Measurements from ENCODE around the gene NID2. TPM values are rescaled to one million over a fixed set of nuclear protein-coding genes. Genes with fewer than 3 reads are reported as not detected.

NID2 gene
- total RNA-seq, 1 donor = 0.31 TPM

- peaks cover 24% of the 10 kb centered on the region for H3K4me1 ChIP-seq (ENCODE audit: insufficient read depth, low read length)
- no peak overlapping the region for H3K4me3 ChIP-seq (ENCODE audit: low read length)
- peaks cover 46% of the 10 kb centered on the region for H3K27me3 ChIP-seq (ENCODE audit: insufficient read depth, low read length)
- H3K9me3 ChIP-seq (ENCODE audit: low read depth, low read length) = no peaks in the 10 kb centered on the region
Observed at GRCh38 chr14:52072266-52072780, 3.5 kb upstream of the NID2 start.

- H3K4me1 ChIP-seq (ENCODE audit: insufficient read depth, low read length) = peaks cover 24% of the 10 kb centered on the region
- H3K27me3 ChIP-seq (ENCODE audit: insufficient read depth, low read length) = peaks cover 53% of the 10 kb centered on the region
- no peak overlapping the region for H3K4me3 ChIP-seq (ENCODE audit: low read length)
- no peaks in the 10 kb centered on the region for H3K9me3 ChIP-seq (ENCODE audit: low read depth, low read length)
Observed at GRCh38 chr14:52071675-52072074, 2.8 kb upstream of the NID2 start.

GRCh38 chr14:52070051-52070431, 1.2 kb upstream of the NID2 start:
- peaks cover 61% of the 10 kb centered on the region for H3K27me3 ChIP-seq (ENCODE audit: insufficient read depth, low read length)
- no peaks in the 10 kb centered on the region for H3K9me3 ChIP-seq (ENCODE audit: low read depth, low read length)
- H3K4me3 ChIP-seq (ENCODE audit: low read length) = no peak overlapping the region
- H3K4me1 ChIP-seq (ENCODE audit: insufficient read depth, low read length) = peaks cover 24% of the 10 kb centered on the region

GRCh38 chr14:52069307-52070050, 620 bp upstream of the NID2 start:
- Histone ChIP-seq H3K27me3 (ENCODE audit: insufficient read depth, low read length) (peaks cover 61% of the 10 kb centered on the region), H3K9me3 (ENCODE audit: low read depth, low read length) (no peaks in the 10 kb centered on the region), H3K4me1 (ENCODE audit: insufficient read depth, low read length) (peaks cover 24% of the 10 kb centered on the region), H3K4me3 (ENCODE audit: low read length) (no peak overlapping the region)

- H3K9me3 ChIP-seq (ENCODE audit: low read depth, low read length) = no peaks in the 10 kb centered on the region
- peak overlapping the region; percentile 22 for H3K4me3 ChIP-seq (ENCODE audit: low read length)
- H3K27me3 ChIP-seq (ENCODE audit: insufficient read depth, low read length) = peaks cover 61% of the 10 kb centered on the region
Observed at GRCh38 chr14:52067873-52068614, 815 bp downstream of the NID2 start.

GRCh38 chr14:52064174-52064573, 4.7 kb downstream of the NID2 start:
- peaks cover 18% of the 10 kb centered on the region for H3K4me1 ChIP-seq (ENCODE audit: insufficient read depth, low read length)

More at GRCh38 chr14:52067873-52068614, 815 bp downstream of the NID2 start:
- H3K4me1 ChIP-seq (ENCODE audit: insufficient read depth, low read length) = peaks cover 24% of the 10 kb centered on the region

GRCh38 chr14:52063052-52063462, 5.8 kb downstream of the NID2 start:
- Histone ChIP-seq H3K4me1 (ENCODE audit: insufficient read depth, low read length) (peaks cover 7% of the 10 kb centered on the region), H3K4me3 (ENCODE audit: low read length) (no peak overlapping the region), H3K27me3 (ENCODE audit: insufficient read depth, low read length) (peaks cover 31% of the 10 kb centered on the region), H3K9me3 (ENCODE audit: low read depth, low read length) (no peaks in the 10 kb centered on the region)

More at GRCh38 chr14:52064174-52064573, 4.7 kb downstream of the NID2 start:
- H3K4me3 ChIP-seq (ENCODE audit: low read length) = no peak overlapping the region
- H3K9me3 ChIP-seq (ENCODE audit: low read depth, low read length) = no peaks in the 10 kb centered on the region
- peaks cover 42% of the 10 kb centered on the region for H3K27me3 ChIP-seq (ENCODE audit: insufficient read depth, low read length)

- Histone ChIP-seq H3K4me1 (ENCODE audit: insufficient read depth, low read length) (no peaks in the 10 kb centered on the region), H3K27me3 (ENCODE audit: insufficient read depth, low read length) (peaks cover 19% of the 10 kb centered on the region)
Observed at GRCh38 chr14:52061890-52062289, 7.0 kb downstream of the NID2 start.

GRCh38 chr14:52061390-52061789, 7.5 kb downstream of the NID2 start:
- Histone ChIP-seq H3K4me1 (ENCODE audit: insufficient read depth, low read length) (no peaks in the 10 kb centered on the region), H3K27me3 (ENCODE audit: insufficient read depth, low read length) (peaks cover 14% of the 10 kb centered on the region), H3K9me3 (ENCODE audit: low read depth, low read length) (no peaks in the 10 kb centered on the region), H3K4me3 (ENCODE audit: low read length) (no peak overlapping the region)

More at GRCh38 chr14:52061890-52062289, 7.0 kb downstream of the NID2 start:
- H3K9me3 ChIP-seq (ENCODE audit: low read depth, low read length) = no peaks in the 10 kb centered on the region
- no peak overlapping the region for H3K4me3 ChIP-seq (ENCODE audit: low read length)

- no peak overlapping the region for H3K4me3 ChIP-seq (ENCODE audit: low read length)
- peaks cover 9% of the 10 kb centered on the region for H3K27me3 ChIP-seq (ENCODE audit: insufficient read depth, low read length)
- H3K4me1 ChIP-seq (ENCODE audit: insufficient read depth, low read length) = no peaks in the 10 kb centered on the region
- no peaks in the 10 kb centered on the region for H3K9me3 ChIP-seq (ENCODE audit: low read depth, low read length)
Observed at GRCh38 chr14:52060080-52060479, 8.8 kb downstream of the NID2 start.

GRCh38 chr14:52059649-52060048, 9.2 kb downstream of the NID2 start:
- Histone ChIP-seq H3K4me1 (ENCODE audit: insufficient read depth, low read length) (no peaks in the 10 kb centered on the region), H3K4me3 (ENCODE audit: low read length) (no peak overlapping the region), H3K27me3 (ENCODE audit: insufficient read depth, low read length) (peaks cover 9% of the 10 kb centered on the region), H3K9me3 (ENCODE audit: low read depth, low read length) (no peaks in the 10 kb centered on the region)

GRCh38 chr14:52058341-52058740, 10.5 kb downstream of the NID2 start:
- H3K9me3 ChIP-seq (ENCODE audit: low read depth, low read length) = no peaks in the 10 kb centered on the region
- H3K27me3 ChIP-seq (ENCODE audit: insufficient read depth, low read length) = peaks cover 9% of the 10 kb centered on the region
- no peak overlapping the region for H3K4me3 ChIP-seq (ENCODE audit: low read length)
- no peaks in the 10 kb centered on the region for H3K4me1 ChIP-seq (ENCODE audit: insufficient read depth, low read length)

- no peaks in the 10 kb centered on the region for H3K9me3 ChIP-seq (ENCODE audit: low read depth, low read length)
- H3K4me3 ChIP-seq (ENCODE audit: low read length) = no peak overlapping the region
- H3K27me3 ChIP-seq (ENCODE audit: insufficient read depth, low read length) = no peaks in the 10 kb centered on the region
- H3K4me1 ChIP-seq (ENCODE audit: insufficient read depth, low read length) = no peaks in the 10 kb centered on the region
Observed at GRCh38 chr14:52055167-52055566, 13.7 kb downstream of the NID2 start.

GRCh38 chr14:52054678-52055077, 14.2 kb downstream of the NID2 start:
- H3K9me3 ChIP-seq (ENCODE audit: low read depth, low read length) = no peaks in the 10 kb centered on the region
- H3K4me1 ChIP-seq (ENCODE audit: insufficient read depth, low read length) = no peaks in the 10 kb centered on the region
- no peak overlapping the region for H3K4me3 ChIP-seq (ENCODE audit: low read length)
- no peaks in the 10 kb centered on the region for H3K27me3 ChIP-seq (ENCODE audit: insufficient read depth, low read length)

- Histone ChIP-seq H3K9me3 (ENCODE audit: low read depth, low read length) (no peaks in the 10 kb centered on the region), H3K4me1 (ENCODE audit: insufficient read depth, low read length) (no peaks in the 10 kb centered on the region), H3K4me3 (ENCODE audit: low read length) (no peak overlapping the region), H3K27me3 (ENCODE audit: insufficient read depth, low read length) (no peaks in the 10 kb centered on the region)
Observed at GRCh38 chr14:52053044-52053443, 15.8 kb downstream of the NID2 start.
